Cardiac fibroblast (primary cell): Measurements from ENCODE around the gene TRIM49D2.
"Not testable (repeated sequence)": the region's sequence is repeated elsewhere in the genome, so short reads cannot be mapped to it uniquely, and the experiment has no call there.

Experiments
- DNase-seq, 2 donors: peaks; one replicate each; pipeline versions ENCODE4 v3.0.0 to v3.0.0-alpha.2; 2010; ENCODE audit warnings: low read depth in 2 of 2
- H3K4me3 ChIP-seq, 2 donors: replicated peaks in 1 of 2; 1 replicate in 1 of 2; 2 replicates in 1 of 2; pipeline ENCODE4 v1.5.1; 2011; ENCODE audit warnings: low read depth in 2 of 2, low read length in 2 of 2, mild to moderate bottlenecking in 2 of 2, moderate library complexity in 1 of 2
- CTCF ChIP-seq: IDR thresholded peaks from one replicate; pipeline ENCODE4 v1.5.1; 2011; ENCODE audit warnings: low read depth, mild to moderate bottlenecking, low read length, inconsistent platforms

Gene TRIM49D2

GRCh38 chr11:89923764-89924163 lies at the start of gene TRIM49D2:
TSS of gene TRIM49D2 (plus strand) at chr11:89924064. CDS start at chr11:89926762, 2,698 bp downstream.
- H3K4me3 ChIP-seq, DNase-seq: not testable (repeated sequence)

GRCh38 chr11:89877511-89877910 lies 46.4 kb upstream of the TRIM49D2 start:
- not testable (repeated sequence) for DNase-seq, H3K4me3 ChIP-seq

GRCh38 chr11:89893245-89893644 lies 30.6 kb upstream of the TRIM49D2 start:
- not testable (repeated sequence) for DNase-seq, H3K4me3 ChIP-seq

GRCh38 chr11:89900809-89901208 lies 23.1 kb upstream of the TRIM49D2 start:
- not testable (repeated sequence) for H3K4me3 ChIP-seq, DNase-seq

GRCh38 chr11:89922195-89922660 lies 1.6 kb upstream of the TRIM49D2 start, which contains the start of gene TRIM49D1:
TSS of gene TRIM49D1 (minus strand) at chr11:89922245. CDS start at chr11:89917710, 4,535 bp downstream.
- H3K4me3 ChIP-seq: no peak within 1 kb of the TSS
- DNase-seq: no peak
- TF ChIP-seq CTCF: no peak

GRCh38 chr11:89960833-89961232 lies 37.0 kb downstream of the TRIM49D2 start:
- H3K4me3 ChIP-seq, DNase-seq: not testable (repeated sequence)

GRCh38 chr11:89965737-89966136 lies 41.9 kb downstream of the TRIM49D2 start, which contains the start of gene TRIM64:
TSS of gene TRIM64 (plus strand) at chr11:89966037. CDS start at chr11:89968504, 2,467 bp downstream.
- not testable (repeated sequence) for DNase-seq, H3K4me3 ChIP-seq
